Measurements from ENCODE around the gene RBM47. TPM values are rescaled to one million over a fixed set of nuclear protein-coding genes. Genes with fewer than 3 reads are reported as not detected.

Gene RBM47
- total and polyA plus RNA-seq, 3 donors from 2014 or later: 17.8 to 95.1 (median 51.7) TPM

GRCh38 chr4:40375620-40376019 lies 254.0 kb downstream of the RBM47 start:
- no peaks in the 10 kb centered on the region for H3K4me1 ChIP-seq
- H3K9me3 ChIP-seq: no peaks in the 10 kb centered on the region
- no peak for DNase-seq
- TF ChIP-seq CTCF (IDR thresholded peaks at IDR 0.05): no peak
- no peak for TF ChIP-seq POLR2A (IDR thresholded peaks at IDR 0.05)
- no peak overlapping the region for H3K27ac ChIP-seq
- intact Hi-C loops (cut with DNase I; ENCODE audit: low total_unique reads): no loop called here
- no peak overlapping the region for H3K4me3 ChIP-seq
- no peaks in the 10 kb centered on the region for H3K27me3 ChIP-seq
- WGBS, 2 donors: 91 to 94% methylated on average over 2 of the region's 2 CpGs
- H3K36me3 ChIP-seq (ENCODE audit: low read depth, missing control alignments): no peaks in the 10 kb centered on the region

GRCh38 chr4:40375095-40375494 lies 254.6 kb downstream of the RBM47 start:
- H3K27me3 ChIP-seq: no peaks in the 10 kb centered on the region
- H3K4me3 ChIP-seq: no peak overlapping the region
- no peaks in the 10 kb centered on the region for H3K36me3 ChIP-seq (ENCODE audit: low read depth, missing control alignments)
- DNase-seq: no peak
- H3K27ac ChIP-seq: no peak overlapping the region
- H3K9me3 ChIP-seq: no peaks in the 10 kb centered on the region
- intact Hi-C loops (cut with DNase I; ENCODE audit: low total_unique reads): no loop called here
- no peak for TF ChIP-seq CTCF (IDR thresholded peaks at IDR 0.05)
- no peak for TF ChIP-seq POLR2A (IDR thresholded peaks at IDR 0.05)
- H3K4me1 ChIP-seq: no peaks in the 10 kb centered on the region
- 82 to 87% methylated on average over 10 of the region's 10 CpGs for WGBS, 2 donors

GRCh38 chr4:40373636-40374035 lies 256.0 kb downstream of the RBM47 start:
- intact Hi-C loops (cut with DNase I; ENCODE audit: low total_unique reads): no loop called here

More at GRCh38 chr4:40373636-40374035, 256.0 kb downstream of the RBM47 start:
- no peak overlapping the region for H3K27ac ChIP-seq
- no peak overlapping the region for H3K4me3 ChIP-seq
- H3K4me1 ChIP-seq: no peaks in the 10 kb centered on the region
- no peaks in the 10 kb centered on the region for H3K36me3 ChIP-seq (ENCODE audit: low read depth, missing control alignments)
- TF ChIP-seq POLR2A (IDR thresholded peaks at IDR 0.05): no peak
- TF ChIP-seq CTCF (IDR thresholded peaks at IDR 0.05): no peak
- no peaks in the 10 kb centered on the region for H3K9me3 ChIP-seq
- no peaks in the 10 kb centered on the region for H3K27me3 ChIP-seq
- no peak for DNase-seq
- 93 to 97% methylated on average over 3 of the region's 3 CpGs for WGBS, 2 donors

Small RNA genes lying within 50 kb of the gene (microRNA-seq; reads per million reads assigned to microRNA genes)
- 2.1 reads per million in 2 donors for gene MIR4802 (ENCODE audit: borderline number of aligned reads in 2 of 2, borderline replicate concordance in 1 of 2)

Small RNA genes lying within 50 kb of the gene (small RNA-seq; reads per million reads assigned to genes)
- gene AC098869.1 (0 reads per million in 2 donors), gene MIR4802 (0 reads per million in 2 donors), gene RNU7-74P (0 reads per million in 2 donors)

Other genes with a start within 250 kb of the RBM47 start
- 10 to 100 TPM; 18.7 to 33.3 TPM for gene NSUN7, start 120.1 kb upstream of the RBM47 start, total RNA-seq
- gene NSUN7, start 120.1 kb upstream of the RBM47 start, polyA plus RNA-seq (ENCODE audit: insufficient read depth, low read depth, low replicate concordance): 41.1 TPM